ENCODE measurements around the gene PPA1.

PPA1 gene

GRCh38 chr10:70233109-70233938 is at the start of gene PPA1:
Gene PPA1, minus strand, starts transcription at chr10:70233429. Its CDS starts 102 bp downstream, at chr10:70233327.
- no peaks in the 10 kb centered on the region for H3K9me3 ChIP-seq (ENCODE audit: control insufficient read depth, insufficient read depth, low read length)
- H3K9ac ChIP-seq (ENCODE audit: low read depth, low read length): peak within 1 kb of the TSS; percentile 79
- no peaks in the 10 kb centered on the region for H3K27me3 ChIP-seq (ENCODE audit: control insufficient read depth, insufficient read depth, low read length)
- peak within 1 kb of the TSS; percentile 81 for H3K4me3 ChIP-seq (ENCODE audit: low read depth, low read length)
- H3K4me1 ChIP-seq (ENCODE audit: control insufficient read depth, insufficient read depth, low read length): no peaks in the 10 kb centered on the region
- H3K36me3 ChIP-seq (ENCODE audit: control insufficient read depth, insufficient read depth, low read length): no peaks in the 10 kb centered on the region

- no peak overlapping the region for H3K4me3 ChIP-seq (ENCODE audit: low read depth, low read length)
- no peaks in the 10 kb centered on the region for H3K4me1 ChIP-seq (ENCODE audit: control insufficient read depth, insufficient read depth, low read length)
- H3K27me3 ChIP-seq (ENCODE audit: control insufficient read depth, insufficient read depth, low read length): peaks cover 50% of the 10 kb centered on the region
These were observed 48.4 kb upstream of the PPA1 start for GRCh38 chr10:70281609-70282008.

GRCh38 chr10:70280099-70280498 is 46.9 kb upstream of the PPA1 start:
- no peaks in the 10 kb centered on the region for H3K4me1 ChIP-seq (ENCODE audit: control insufficient read depth, insufficient read depth, low read length)
- no peaks in the 10 kb centered on the region for H3K36me3 ChIP-seq (ENCODE audit: control insufficient read depth, insufficient read depth, low read length)
- H3K4me3 ChIP-seq (ENCODE audit: low read depth, low read length): no peak overlapping the region
- peaks cover 45% of the 10 kb centered on the region for H3K27me3 ChIP-seq (ENCODE audit: control insufficient read depth, insufficient read depth, low read length)
- no peak overlapping the region for H3K9ac ChIP-seq (ENCODE audit: low read depth, low read length)
- H3K9me3 ChIP-seq (ENCODE audit: control insufficient read depth, insufficient read depth, low read length): no peaks in the 10 kb centered on the region

More at GRCh38 chr10:70281609-70282008, 48.4 kb upstream of the PPA1 start:
- H3K36me3 ChIP-seq (ENCODE audit: control insufficient read depth, insufficient read depth, low read length): no peaks in the 10 kb centered on the region
- H3K9ac ChIP-seq (ENCODE audit: low read depth, low read length): no peak overlapping the region
- H3K9me3 ChIP-seq (ENCODE audit: control insufficient read depth, insufficient read depth, low read length): no peaks in the 10 kb centered on the region

- H3K27me3 ChIP-seq (ENCODE audit: control insufficient read depth, insufficient read depth, low read length): peaks cover 21% of the 10 kb centered on the region
- no peak overlapping the region for H3K9ac ChIP-seq (ENCODE audit: low read depth, low read length)
These were observed 44.3 kb upstream of the PPA1 start for GRCh38 chr10:70277396-70278030.

GRCh38 chr10:70274643-70275042 is 41.4 kb upstream of the PPA1 start:
- H3K27me3 ChIP-seq (ENCODE audit: control insufficient read depth, insufficient read depth, low read length): no peaks in the 10 kb centered on the region
- no peak overlapping the region for H3K9ac ChIP-seq (ENCODE audit: low read depth, low read length)
- H3K4me3 ChIP-seq (ENCODE audit: low read depth, low read length): no peak overlapping the region
- no peaks in the 10 kb centered on the region for H3K36me3 ChIP-seq (ENCODE audit: control insufficient read depth, insufficient read depth, low read length)
- H3K4me1 ChIP-seq (ENCODE audit: control insufficient read depth, insufficient read depth, low read length): peaks cover 4% of the 10 kb centered on the region
- no peaks in the 10 kb centered on the region for H3K9me3 ChIP-seq (ENCODE audit: control insufficient read depth, insufficient read depth, low read length)

More at GRCh38 chr10:70277396-70278030, 44.3 kb upstream of the PPA1 start:
- H3K4me1 ChIP-seq (ENCODE audit: control insufficient read depth, insufficient read depth, low read length): peaks cover 3% of the 10 kb centered on the region
- no peaks in the 10 kb centered on the region for H3K36me3 ChIP-seq (ENCODE audit: control insufficient read depth, insufficient read depth, low read length)
- no peak overlapping the region for H3K4me3 ChIP-seq (ENCODE audit: low read depth, low read length)
- no peaks in the 10 kb centered on the region for H3K9me3 ChIP-seq (ENCODE audit: control insufficient read depth, insufficient read depth, low read length)

DNA sequence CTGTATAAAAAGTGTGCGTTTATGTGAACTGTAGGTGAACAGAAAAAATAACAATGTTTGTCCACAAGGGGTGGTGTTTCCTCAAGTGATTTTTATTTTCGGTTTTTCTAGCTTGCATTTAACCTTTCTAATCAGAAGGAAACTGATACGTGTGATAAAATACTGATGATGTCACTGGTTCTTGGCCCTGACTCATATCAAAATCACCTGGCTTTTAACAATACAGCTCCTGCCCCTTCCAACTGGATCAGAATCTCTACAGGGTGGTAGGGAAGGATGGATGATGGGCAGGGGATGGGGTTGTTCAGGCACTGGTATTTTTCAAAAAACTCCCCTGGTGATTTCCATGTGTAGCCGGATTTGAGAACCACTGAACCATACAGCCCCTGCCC is 39.7 kb upstream of the PPA1 start:
- no peaks in the 10 kb centered on the region for H3K9me3 ChIP-seq (ENCODE audit: control insufficient read depth, insufficient read depth, low read length)
- peaks cover 4% of the 10 kb centered on the region for H3K4me1 ChIP-seq (ENCODE audit: control insufficient read depth, insufficient read depth, low read length)
- no peak overlapping the region for H3K4me3 ChIP-seq (ENCODE audit: low read depth, low read length)
- H3K36me3 ChIP-seq (ENCODE audit: control insufficient read depth, insufficient read depth, low read length): no peaks in the 10 kb centered on the region
- H3K9ac ChIP-seq (ENCODE audit: low read depth, low read length): no peak overlapping the region
- no peaks in the 10 kb centered on the region for H3K27me3 ChIP-seq (ENCODE audit: control insufficient read depth, insufficient read depth, low read length)

DNA sequence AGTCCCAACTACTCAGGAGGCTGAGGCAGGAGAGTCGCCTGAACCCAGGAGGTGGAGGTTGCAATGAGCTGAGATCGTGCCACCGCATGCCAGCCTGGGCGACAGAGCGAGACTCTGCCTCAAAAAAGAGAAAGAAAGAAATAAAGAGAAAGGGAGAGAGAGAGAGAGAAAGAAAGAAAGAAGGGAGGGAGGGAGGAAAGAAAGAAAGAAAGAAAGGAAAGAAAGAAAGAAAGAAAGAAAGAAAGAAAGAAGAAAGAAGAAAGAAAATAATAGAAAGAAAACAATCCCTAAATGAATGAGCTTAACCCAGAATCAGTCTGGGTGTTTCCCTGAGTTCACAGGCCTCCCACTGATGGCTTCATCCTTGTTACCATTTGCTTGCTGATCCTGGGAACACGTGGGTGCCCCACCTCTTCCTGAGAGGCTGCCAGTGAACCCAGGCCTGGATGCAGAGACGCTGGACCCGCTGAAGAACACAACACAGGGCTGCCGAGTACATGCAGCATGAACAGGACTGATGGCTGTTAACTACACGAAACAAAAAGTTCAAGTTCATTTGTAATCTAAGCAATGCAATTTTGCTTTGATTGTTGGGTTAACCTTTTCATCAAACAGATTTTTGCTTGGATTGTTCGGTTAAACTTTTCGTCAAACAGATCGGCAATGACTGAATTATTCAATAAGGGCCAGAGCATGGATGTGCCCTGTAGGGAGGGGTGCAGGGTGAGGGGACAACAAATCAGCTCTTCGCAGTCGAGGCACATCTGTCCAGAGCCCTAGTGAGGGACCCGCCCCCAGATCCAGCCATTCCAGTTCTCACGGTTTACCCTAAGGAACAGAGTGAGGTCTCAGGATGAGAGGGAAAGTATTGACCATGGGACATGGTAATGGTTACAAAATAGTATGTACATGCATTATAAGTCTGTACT is 39.0 kb upstream of the PPA1 start:
- H3K9me3 ChIP-seq (ENCODE audit: control insufficient read depth, insufficient read depth, low read length): no peaks in the 10 kb centered on the region

GRCh38 chr10:70270952-70271351 is 37.7 kb upstream of the PPA1 start:
- H3K9me3 ChIP-seq (ENCODE audit: control insufficient read depth, insufficient read depth, low read length): no peaks in the 10 kb centered on the region
- no peak overlapping the region for H3K9ac ChIP-seq (ENCODE audit: low read depth, low read length)
- no peaks in the 10 kb centered on the region for H3K27me3 ChIP-seq (ENCODE audit: control insufficient read depth, insufficient read depth, low read length)
- peaks cover 4% of the 10 kb centered on the region for H3K4me1 ChIP-seq (ENCODE audit: control insufficient read depth, insufficient read depth, low read length)
- no peaks in the 10 kb centered on the region for H3K36me3 ChIP-seq (ENCODE audit: control insufficient read depth, insufficient read depth, low read length)
- H3K4me3 ChIP-seq (ENCODE audit: low read depth, low read length): no peak overlapping the region

More for the DNA sequence above, 39.0 kb upstream of the PPA1 start:
- H3K27me3 ChIP-seq (ENCODE audit: control insufficient read depth, insufficient read depth, low read length): no peaks in the 10 kb centered on the region
- H3K4me3 ChIP-seq (ENCODE audit: low read depth, low read length): no peak overlapping the region
- H3K9ac ChIP-seq (ENCODE audit: low read depth, low read length): no peak overlapping the region
- H3K4me1 ChIP-seq (ENCODE audit: control insufficient read depth, insufficient read depth, low read length): peaks cover 4% of the 10 kb centered on the region
- no peaks in the 10 kb centered on the region for H3K36me3 ChIP-seq (ENCODE audit: control insufficient read depth, insufficient read depth, low read length)

DNA sequence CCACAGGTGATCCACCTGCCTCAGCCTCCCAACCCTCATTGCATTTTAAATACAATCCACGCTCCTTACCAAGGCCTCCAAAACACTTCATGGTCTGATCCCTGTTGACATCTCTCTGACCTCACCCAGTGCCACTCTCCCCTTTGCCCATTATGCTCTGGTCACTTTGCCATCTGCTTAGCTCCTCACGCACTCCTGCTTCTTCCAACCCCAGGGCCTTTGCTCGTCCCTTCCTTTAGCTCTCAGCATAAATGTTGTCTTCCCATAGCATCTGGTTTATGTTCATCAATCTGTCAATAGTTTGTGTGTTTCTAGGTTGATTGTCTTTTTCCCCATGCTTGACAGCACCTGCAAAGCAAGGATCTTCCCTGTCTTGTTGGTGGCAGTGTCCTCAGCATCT is 36.5 kb upstream of the PPA1 start:
- Histone ChIP-seq H3K4me3 (ENCODE audit: low read depth, low read length) (no peak overlapping the region), H3K4me1 (ENCODE audit: control insufficient read depth, insufficient read depth, low read length) (peaks cover 4% of the 10 kb centered on the region), H3K9ac (ENCODE audit: low read depth, low read length) (no peak overlapping the region), H3K9me3 (ENCODE audit: control insufficient read depth, insufficient read depth, low read length) (no peaks in the 10 kb centered on the region), H3K36me3 (ENCODE audit: control insufficient read depth, insufficient read depth, low read length) (no peaks in the 10 kb centered on the region), H3K27me3 (ENCODE audit: control insufficient read depth, insufficient read depth, low read length) (no peaks in the 10 kb centered on the region)

DNA sequence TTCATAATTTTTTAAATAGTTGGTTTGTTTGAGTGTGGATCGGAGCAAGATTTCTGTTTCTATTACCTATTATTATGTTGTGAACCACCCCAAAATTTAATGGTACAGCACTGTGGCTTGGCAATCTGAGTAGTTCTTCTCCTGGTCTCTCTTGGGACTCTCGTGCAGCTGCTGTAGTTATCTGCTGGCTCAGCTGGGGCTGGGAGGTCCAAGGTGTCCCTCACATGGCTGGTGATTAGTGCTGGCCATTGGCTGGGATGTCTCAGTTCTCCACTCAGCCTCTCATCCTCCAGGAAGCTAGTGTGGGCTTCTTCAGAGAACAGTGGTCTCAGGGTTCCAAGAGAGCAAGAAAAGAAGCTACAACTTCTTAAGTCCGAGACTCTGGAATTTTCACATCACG is 35.1 kb upstream of the PPA1 start:
- no peak overlapping the region for H3K4me3 ChIP-seq (ENCODE audit: low read depth, low read length)
- no peak overlapping the region for H3K9ac ChIP-seq (ENCODE audit: low read depth, low read length)
- no peaks in the 10 kb centered on the region for H3K36me3 ChIP-seq (ENCODE audit: control insufficient read depth, insufficient read depth, low read length)
- H3K4me1 ChIP-seq (ENCODE audit: control insufficient read depth, insufficient read depth, low read length): peaks cover 4% of the 10 kb centered on the region
- no peaks in the 10 kb centered on the region for H3K27me3 ChIP-seq (ENCODE audit: control insufficient read depth, insufficient read depth, low read length)
- H3K9me3 ChIP-seq (ENCODE audit: control insufficient read depth, insufficient read depth, low read length): no peaks in the 10 kb centered on the region

GRCh38 chr10:70267161-70267933 is 34.1 kb upstream of the PPA1 start:
- Histone ChIP-seq H3K4me3 (ENCODE audit: low read depth, low read length) (no peak overlapping the region), H3K27me3 (ENCODE audit: control insufficient read depth, insufficient read depth, low read length) (no peaks in the 10 kb centered on the region), H3K36me3 (ENCODE audit: control insufficient read depth, insufficient read depth, low read length) (no peaks in the 10 kb centered on the region), H3K9me3 (ENCODE audit: control insufficient read depth, insufficient read depth, low read length) (no peaks in the 10 kb centered on the region), H3K4me1 (ENCODE audit: control insufficient read depth, insufficient read depth, low read length) (peaks cover under 1% of the 10 kb centered on the region), H3K9ac (ENCODE audit: low read depth, low read length) (no peak overlapping the region)

Measured in iPS-15b (cell line).